Stimulated activated CD4-positive, alpha-beta T cell treated with anti-CD3 and anti-CD28 coated beads, Interleukin-4, amount 100 ng/mL, for 1 hour (primary cell): ENCODE results near the gene TSPAN7.

ENCODE experiments used
- DNase-seq: peaks from one replicate; pipeline ENCODE4 v3.0.0-alpha.2; 2020

TSPAN7 gene

GRCh38 chrX:38699121-38699520, 137.8 kb downstream of the TSPAN7 start:
- no peak for DNase-seq

DNA sequence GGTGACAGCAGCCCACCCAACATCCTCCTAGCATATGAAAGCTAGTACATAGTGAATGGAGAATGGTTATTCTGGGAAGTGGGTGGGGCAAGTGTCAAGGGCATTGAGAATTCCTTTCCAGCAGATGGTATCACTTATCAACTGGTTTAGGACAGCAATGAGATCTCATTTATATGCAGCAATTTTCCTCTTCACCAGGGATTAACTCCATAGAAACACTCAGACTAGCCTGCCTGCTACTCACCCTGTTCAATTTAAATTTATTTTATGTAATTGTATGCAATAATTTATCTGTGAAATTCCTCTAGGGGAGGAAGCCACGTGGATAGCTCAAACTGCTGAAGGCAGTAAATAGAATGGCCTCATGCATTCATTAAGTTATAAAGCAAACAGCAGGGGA, 138.4 kb downstream of the TSPAN7 start:
- DNase-seq, result no peak

- DNase-seq, result no peak
Measured at GRCh38 chrX:38701073-38701472, 139.7 kb downstream of the TSPAN7 start.

DNA sequence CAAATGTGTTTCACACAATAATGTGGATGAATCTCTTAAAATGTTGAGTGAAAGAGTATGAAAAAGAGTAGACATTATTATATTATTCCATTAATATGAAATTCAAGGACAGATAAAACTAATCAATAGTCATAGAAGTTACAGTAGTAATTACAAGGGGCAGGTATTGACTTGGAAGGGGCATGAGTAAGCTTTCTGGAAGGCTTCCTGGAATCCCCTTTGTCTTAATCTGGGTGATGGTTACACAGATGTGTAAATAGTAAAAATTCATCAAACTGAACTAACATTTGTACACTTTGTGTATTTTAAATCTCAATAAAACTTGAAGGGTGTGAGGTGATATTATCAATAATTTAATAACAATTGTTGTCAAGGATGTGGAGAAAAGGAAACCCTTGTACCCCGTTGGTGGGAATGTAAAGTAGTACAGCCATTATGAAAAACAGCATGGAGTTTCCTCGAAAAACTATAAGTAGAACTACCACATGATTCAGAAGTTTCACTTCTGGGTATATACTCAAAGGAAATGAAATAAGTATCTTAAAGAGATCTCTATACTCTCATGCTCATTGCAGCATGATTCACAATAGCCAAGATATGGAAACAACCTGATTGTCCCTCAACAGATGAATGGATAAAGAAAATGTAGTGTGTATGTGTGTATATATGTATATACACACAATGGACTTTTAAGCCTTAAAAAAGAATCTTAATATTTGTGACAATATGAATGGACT, 143.0 kb downstream of the TSPAN7 start:
- no peak for DNase-seq

- DNase-seq, result no peak
Measured at GRCh38 chrX:38717871-38718270, 156.5 kb downstream of the TSPAN7 start.

DNA sequence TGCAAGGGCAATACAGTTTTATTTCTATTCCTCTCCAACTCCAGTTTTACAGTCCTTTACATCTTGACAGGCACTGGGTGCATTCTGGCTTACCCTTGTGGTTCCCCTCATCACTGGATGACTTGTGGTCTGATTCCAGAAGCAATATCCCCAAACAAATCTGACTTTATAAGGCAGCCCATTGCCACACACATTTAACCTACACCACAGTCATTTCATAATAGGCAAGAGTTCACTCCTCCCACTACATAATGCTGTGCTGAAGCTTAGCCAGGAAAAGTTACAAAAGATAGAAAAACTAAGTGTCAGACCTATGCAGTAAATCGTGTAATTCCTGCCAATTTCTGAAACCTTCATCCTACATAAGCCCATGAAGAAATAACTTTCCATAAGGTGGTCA, 157.0 kb downstream of the TSPAN7 start:
- DNase-seq, result no peak

GRCh38 chrX:38726612-38727011, 165.3 kb downstream of the TSPAN7 start:
- no peak for DNase-seq

GRCh38 chrX:38727668-38728067, 166.3 kb downstream of the TSPAN7 start:
- DNase-seq, result no peak

DNA sequence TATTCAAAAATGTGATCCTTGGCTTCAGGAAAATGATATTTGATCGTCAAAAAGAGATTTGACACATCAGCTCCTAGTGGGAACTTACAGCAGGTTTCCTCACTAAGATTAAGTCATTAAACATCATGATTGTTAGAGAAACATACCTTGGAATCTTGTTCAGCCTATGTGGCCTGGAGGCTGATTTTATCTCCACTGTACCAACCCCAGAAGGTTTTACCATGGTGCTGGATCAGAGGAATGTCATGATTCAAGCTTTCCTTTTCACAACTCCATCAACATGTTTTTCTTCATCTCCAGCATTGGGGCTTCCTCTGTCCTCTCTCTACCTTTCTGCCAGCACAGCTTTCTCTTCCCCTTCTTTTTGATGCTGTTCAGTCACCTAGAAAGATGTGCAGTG, 171.5 kb downstream of the TSPAN7 start:
- DNase-seq, result no peak
